GM19324 (cell line): ENCODE results near the gene SLC4A3.

Source experiments
- ATAC-seq: cut with Tn5 transposase; IDR thresholded peaks from one replicate; pipeline ENCODE4 v1.9.1; 2021; ENCODE audit warnings: mild to moderate bottlenecking, moderate library complexity; ENCODE audit not compliant: unreplicated experiment, low FRiP score

SLC4A3 gene

DNA sequence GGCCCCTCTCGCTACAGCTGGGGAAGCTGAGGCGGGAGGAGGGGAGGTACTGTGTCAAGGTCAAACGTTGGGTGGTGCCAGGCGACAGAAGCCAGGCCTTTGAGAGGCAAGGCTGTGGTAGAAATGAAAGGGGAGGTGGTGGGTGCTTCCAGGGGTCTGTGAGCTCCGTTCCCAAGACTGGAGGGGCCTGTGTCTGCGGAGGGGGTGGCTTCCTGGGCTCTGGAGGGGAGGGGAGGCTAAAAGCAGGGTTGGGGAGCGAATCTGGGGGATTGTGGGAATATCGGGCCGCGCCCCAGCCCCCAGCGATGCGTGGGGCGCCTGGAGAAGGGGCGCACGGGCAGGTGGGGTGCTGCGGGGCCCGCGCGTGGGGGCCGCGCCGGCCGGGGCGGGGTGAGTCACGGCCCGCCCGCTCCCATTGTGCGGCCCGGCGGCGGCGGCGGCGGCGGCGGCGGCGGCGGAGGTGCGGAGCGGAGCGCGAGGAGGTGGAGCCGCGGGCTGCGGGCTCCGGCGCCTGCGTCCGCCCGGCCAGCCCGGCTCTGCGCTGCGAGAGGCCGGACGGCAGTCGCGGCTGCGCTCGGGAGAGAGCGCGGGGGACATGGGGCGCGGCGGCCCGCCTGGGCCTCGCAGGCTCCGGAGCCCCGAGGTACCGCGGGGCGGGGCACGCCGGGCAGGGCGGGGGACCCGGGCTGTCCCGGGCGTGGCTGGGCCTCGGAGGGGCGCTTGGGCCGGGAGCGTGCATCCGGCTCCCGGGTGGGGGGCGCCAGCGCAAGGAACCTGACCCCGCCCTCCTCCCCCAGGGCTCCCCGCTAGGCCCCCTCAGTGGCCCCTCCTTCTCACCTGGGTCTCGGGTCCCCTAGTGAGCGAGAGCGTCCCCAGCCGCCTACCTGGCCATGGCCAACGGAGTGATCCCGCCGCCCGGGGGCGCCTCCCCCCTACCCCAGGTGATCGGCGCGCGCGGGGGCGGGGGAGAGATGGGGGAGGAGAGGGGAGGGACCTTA, at the start of gene SLC4A3:
Gene SLC4A3 (plus strand): TSS at position 528 of the 998 bp plus-strand sequence. CDS start 363 bp downstream, at position 891.
- no peak for ATAC-seq

DNA sequence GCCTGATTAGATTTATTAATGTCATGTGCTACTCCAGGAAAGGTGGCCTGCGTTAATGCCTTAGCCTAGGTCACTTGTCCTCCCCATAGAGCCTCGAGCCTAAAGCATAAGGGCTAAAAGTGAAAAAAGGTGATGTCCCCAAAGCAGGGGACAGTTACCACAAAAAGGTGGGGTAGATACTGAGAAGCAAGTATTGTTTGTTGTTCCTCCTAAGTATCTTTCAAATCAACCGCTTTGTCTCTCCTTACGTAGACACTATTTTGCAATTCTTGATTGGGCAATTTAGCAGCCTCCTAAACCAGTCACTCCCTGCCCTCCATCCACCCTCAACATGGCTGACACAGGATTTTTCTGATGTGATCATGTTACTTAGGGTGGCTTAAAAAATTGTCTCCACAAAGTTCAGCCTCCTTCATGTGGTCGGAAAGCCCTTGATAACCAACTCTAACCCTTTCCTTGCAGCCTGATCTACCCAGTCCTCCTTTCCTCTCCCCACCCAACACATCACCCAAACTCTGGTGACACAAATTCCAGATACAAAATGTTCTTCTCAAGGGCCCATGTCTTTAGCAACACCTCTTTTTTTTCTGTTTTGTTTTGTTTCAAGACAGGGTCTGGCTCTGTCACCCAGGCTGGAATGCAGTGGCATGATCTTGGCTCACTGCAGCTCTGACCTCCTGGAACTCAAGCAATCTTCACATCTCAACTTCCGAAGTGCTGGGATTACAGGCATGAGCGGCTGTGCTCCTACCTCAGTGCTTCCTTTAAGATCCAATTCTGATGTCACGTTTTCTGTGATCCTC, 48.4 kb upstream of the SLC4A3 start:
- no peak for ATAC-seq

DNA sequence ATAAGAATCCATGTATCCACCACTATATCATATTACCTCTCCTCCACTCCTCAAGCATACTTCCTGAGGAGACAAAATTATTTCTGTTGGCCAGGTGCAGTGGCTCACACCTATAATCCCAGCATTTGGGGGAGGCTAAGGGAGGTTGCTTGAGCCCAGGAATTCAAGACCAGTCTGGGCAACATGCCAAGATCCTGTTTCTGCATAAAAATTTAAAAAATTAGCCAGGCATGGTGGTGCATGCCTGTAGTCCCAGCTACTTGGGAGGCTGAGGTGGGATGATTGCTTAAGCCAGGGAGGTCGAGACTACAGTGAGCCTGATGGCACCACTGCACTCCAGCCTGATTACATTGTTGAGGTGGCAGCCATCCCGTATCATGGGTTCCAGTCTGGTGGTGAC, 46.1 kb upstream of the SLC4A3 start:
- ATAC-seq = no peak

DNA sequence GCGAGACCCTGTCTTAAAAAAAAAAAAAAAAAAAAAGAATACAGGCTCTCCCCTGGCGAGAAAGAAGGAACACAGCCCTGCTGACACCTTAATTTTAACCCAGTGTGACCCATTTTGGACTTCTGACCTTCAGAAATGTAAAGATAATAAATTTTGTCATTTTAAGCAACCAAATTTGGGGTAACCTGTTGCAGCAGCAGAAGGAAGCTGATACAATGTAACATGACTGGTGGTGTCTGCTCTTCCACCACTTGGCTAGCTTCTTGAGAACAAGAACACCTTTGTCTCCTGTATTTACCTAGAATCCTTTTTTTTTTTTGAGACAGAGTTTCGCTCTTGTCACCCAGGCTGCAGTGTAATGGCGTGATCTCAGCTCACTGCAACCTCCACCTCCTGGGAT, 36.3 kb upstream of the SLC4A3 start:
- ATAC-seq = no peak

- no peak for ATAC-seq
These were observed 34.7 kb upstream of the SLC4A3 start for GRCh38 chr2:219592736-219593135.

DNA sequence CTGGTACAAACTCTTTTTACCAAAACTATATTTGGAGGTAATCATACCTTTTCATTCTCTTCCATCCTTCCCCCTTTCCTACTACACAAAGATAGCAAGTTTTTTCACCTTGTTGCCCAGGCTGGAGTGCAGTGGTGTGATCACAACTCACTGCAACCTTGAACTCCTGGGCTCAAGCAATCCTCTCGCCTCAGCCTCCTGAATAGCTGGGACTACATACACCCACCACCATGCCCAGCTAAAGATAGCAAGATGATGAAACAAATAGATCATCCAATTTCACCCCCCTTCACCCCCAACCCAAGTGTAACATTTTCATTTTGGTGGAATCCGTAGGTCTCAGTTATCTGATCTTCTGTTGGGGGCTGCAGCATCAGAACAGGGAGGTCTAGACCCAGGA, 34.3 kb upstream of the SLC4A3 start:
- ATAC-seq = no peak

DNA sequence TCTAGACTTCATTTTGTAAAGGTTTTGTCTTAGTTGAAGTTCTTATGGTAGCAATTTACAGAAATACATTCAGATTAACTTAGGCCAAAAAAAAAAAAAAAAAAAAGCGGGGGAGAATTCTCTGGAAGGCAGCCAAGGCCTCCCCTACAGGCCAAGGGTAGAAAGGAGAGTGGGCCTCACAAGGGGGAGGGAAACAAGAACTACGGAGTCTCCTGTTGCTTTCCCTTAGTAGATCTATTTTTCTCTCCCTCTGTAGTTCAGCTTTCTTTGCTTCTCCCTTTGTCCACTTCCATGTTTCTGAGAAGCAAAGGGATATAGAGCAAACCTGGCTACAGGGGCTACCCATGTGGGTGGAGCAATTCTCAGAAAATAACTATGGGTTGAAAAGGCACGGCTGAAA, 32.2 kb upstream of the SLC4A3 start:
- no peak for ATAC-seq

- ATAC-seq = peak; percentile 0
These were observed 30.4 kb upstream of the SLC4A3 start for GRCh38 chr2:219596954-219597551.

DNA sequence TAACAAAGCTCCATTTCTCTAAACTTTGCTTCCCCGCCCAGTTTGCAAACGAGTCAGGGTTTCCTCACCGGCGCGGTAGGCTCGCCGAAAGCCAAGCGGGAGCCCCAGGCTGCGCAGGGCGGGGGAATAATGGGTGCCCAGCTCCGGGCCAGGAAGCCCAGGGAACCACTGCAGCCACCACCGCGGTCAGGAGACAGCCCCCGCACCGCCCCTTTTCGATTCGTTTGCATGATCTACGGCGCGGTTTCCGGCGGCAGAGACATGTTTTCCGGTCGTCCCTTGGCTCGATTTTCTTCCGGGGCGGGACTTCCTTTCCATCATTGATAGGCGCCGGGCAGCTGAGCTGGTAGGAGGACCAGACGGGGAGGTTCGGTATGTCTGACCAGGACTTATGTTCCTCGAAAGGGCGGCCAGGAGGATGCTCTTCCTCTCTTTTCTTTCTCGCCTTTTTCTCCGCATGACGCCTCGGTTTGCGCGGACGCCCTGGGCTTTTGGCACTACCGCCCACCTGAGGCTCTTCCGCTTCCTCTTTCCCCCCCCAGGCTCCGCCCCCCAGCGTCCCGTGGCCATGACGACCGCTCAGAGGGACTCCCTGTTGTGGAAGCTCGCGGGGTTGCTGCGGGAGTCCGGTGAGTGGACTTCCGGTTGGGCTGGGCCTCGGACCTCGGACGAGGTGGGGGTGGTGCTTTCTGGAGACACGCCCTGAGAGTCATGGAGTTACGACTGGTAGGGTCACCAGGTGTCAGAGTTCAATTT, 29.7 kb upstream of the SLC4A3 start, which contains the start of gene STK11IP:
Gene STK11IP (plus strand): TSS at position 306 of the 756 bp plus-strand sequence. CDS start 263 bp downstream, at position 569.
- ATAC-seq = peak; percentile 94

DNA sequence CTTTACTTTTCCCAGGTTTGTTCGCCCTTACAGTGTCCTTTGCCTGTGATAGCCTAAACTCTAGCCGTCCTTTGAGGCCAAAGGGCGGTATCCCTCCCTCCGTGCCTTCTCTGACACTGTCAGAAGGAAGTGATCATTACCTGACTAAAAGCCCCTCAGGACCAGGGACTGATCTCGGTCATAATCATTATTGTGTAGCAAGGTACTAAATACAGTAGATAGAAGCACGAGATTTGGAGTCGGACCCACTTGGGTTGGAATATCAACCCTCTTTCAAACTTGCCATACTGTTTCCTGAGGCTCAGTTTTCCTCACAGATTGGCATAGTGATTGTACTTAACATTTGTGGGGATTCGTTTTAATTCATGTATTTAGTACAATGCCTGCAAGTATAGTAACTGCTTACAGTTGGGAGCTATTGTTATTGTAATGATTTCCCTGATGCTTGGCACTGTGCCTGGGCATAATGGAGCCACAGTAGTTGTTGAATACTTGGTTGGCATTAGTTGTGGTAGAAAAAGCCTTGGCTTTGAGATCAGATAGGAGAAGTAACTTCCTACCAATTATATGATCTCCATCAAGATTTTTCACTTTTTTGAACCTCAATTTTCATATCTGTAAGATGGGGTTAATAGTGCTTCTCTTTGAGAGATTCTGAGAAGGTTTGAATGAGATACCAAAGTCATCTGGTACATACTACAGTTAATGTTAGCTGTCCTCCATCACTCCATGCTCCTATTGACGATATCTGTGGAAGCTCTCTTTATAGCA, 28.9 kb upstream of the SLC4A3 start:
- no peak for ATAC-seq

GRCh38 chr2:219603771-219604170, 23.7 kb upstream of the SLC4A3 start:
- no peak for ATAC-seq

DNA sequence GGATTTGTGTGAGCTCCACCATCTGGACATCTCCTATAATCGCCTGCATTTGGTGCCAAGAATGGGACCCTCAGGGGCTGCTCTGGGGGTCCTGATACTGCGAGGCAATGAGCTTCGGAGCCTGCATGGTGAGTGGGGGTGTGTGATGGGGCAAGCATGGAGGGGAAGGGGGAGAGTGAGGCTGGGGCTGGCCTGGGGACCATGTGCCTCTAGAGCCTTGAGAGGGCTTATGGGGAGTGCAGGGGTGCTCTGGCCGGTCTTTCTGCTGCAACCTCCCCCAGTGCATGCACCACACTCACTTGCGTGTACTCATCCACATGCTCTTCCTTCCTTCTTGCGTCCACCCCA, 21.8 kb upstream of the SLC4A3 start:
- ATAC-seq = no peak

GRCh38 chr2:219607931-219608330, 19.5 kb upstream of the SLC4A3 start:
- ATAC-seq = no peak

- ATAC-seq = no peak
These were observed 18.9 kb upstream of the SLC4A3 start for GRCh38 chr2:219608399-219608964.

- ATAC-seq = no peak
These were observed 18.2 kb upstream of the SLC4A3 start for GRCh38 chr2:219609149-219609750.

DNA sequence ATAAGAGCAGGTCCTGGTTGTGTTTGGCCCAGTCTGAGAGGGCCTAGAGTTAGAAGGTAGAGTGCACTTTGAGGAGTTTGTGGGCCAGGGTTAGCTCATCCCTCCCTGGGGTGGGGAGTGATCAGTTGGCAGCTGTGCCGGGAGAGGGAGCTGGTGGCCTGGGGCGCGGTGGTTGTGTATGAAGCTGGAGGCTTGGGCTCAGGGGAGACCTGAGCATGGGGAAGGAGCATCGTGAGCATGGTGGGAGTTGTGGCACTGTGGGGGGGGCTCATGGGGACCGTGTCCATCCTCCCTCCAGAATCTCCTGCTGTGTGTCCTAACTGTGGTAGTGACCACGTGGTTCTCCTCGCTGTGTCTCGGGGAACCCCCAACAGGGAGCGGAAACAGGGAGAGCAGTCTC, 16.1 kb upstream of the SLC4A3 start:
- ATAC-seq = no peak

DNA sequence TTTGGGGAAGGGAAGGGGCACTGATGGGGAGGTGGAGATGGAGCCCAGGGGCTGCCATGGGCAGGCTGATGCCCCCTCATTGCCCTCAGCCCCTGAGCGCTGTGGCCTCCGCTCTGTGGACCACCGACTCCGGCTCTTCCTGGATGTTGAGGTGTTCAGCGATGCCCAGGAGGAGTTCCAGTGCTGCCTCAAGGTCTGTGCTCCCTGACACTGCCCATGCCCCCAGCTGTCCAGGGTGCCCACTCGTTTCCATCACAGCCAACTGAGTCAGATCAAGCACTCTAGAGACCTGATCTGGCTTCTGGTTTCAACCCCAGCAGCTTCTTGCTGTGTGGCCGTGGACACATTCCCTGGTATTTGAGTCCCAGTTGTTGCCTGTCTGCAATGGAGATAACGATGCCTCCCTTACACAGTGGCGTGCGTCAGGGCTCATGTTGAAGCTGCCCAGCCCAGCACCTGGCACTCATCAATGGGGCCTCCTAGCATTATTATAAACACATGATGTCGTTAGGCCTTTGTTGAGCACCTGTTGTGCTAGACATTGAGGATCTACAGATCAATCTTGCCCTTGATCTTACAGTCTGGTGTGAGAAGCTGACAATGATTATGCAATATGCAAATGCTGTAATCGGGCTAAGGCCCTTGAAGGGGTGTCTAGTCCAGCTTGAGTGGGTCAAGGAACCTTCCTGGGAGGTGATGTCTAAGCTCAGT, 15.4 kb upstream of the SLC4A3 start:
- ATAC-seq = no peak
